Renal cortical epithelial cell (primary cell): ENCODE data around the gene CPSF3. TPM values are rescaled to one million over a fixed set of nuclear protein-coding genes. Genes with fewer than 3 reads are reported as not detected.
A peak's percentile ranks its signal among the peaks of the same experiment; 100 is the strongest.

Experiments used
- DNase-seq: peaks from one replicate; pipeline ENCODE4 v3.0.0-alpha.2; 2011; ENCODE audit warnings: low read depth
- total RNA-seq: library from RNA; depleted of rRNA; stranded (reverse); fragments of >200 nt; gene quantifications from 2 replicates; pipeline ENCODE4 v1.2.3, GENCODE V29; 2014

The CPSF3 gene
- 99.7 and 103 TPM in 2 replicates for total RNA-seq

- DNase-seq, result peak; percentile 90
Measured at GRCh38 chr2:9423100-9423921, at the start of gene CPSF3, which contains the start of gene ITGB1BP1. Gene CPSF3 (plus strand): TSS chr2:9423654. CDS start chr2:9423774, 120 bp downstream. Gene ITGB1BP1 (minus strand): TSS chr2:9423528. CDS start chr2:9418697, 4,831 bp downstream.

GRCh38 chr2:9374071-9374730 lies 49.3 kb upstream of the CPSF3 start:
- DNase-seq, result no peak

GRCh38 chr2:9375857-9376428 lies 47.5 kb upstream of the CPSF3 start:
- no peak for DNase-seq

GRCh38 chr2:9377461-9378097 lies 45.9 kb upstream of the CPSF3 start:
- no peak for DNase-seq

- peak; percentile 57 for DNase-seq
Measured at GRCh38 chr2:9378433-9379390, 44.7 kb upstream of the CPSF3 start.

- no peak for DNase-seq
Measured at GRCh38 chr2:9379391-9379755, 44.1 kb upstream of the CPSF3 start.

- peak; percentile 94 for DNase-seq
Measured at GRCh38 chr2:9380702-9381628, 42.5 kb upstream of the CPSF3 start.

GRCh38 chr2:9382604-9383235 lies 40.7 kb upstream of the CPSF3 start:
- peak; percentile 70 for DNase-seq

- DNase-seq, result no peak
Measured at GRCh38 chr2:9384521-9384920, 38.9 kb upstream of the CPSF3 start.

GRCh38 chr2:9385841-9386240 lies 37.6 kb upstream of the CPSF3 start:
- peak; percentile 63 for DNase-seq

GRCh38 chr2:9388199-9388681 lies 35.2 kb upstream of the CPSF3 start:
- no peak for DNase-seq

- no peak for DNase-seq
Measured at GRCh38 chr2:9388950-9389911, 34.2 kb upstream of the CPSF3 start.

GRCh38 chr2:9390151-9390850 lies 33.2 kb upstream of the CPSF3 start:
- no peak for DNase-seq

GRCh38 chr2:9390991-9391390 lies 32.5 kb upstream of the CPSF3 start:
- DNase-seq, result no peak

GRCh38 chr2:9391961-9392720 lies 31.3 kb upstream of the CPSF3 start:
- no peak for DNase-seq

- no peak for DNase-seq
Measured at GRCh38 chr2:9392898-9393765, 30.3 kb upstream of the CPSF3 start.
